Natural killer cell (primary cell): ENCODE data around the gene IL17F. TPM values are rescaled to one million over a fixed set of nuclear protein-coding genes. Genes with fewer than 3 reads are reported as not detected.

Experiments used
- ATAC-seq, 3 donors: fragments of 150-1000 bp in 2 of 3; fragments of 200-7000 bp in 1 of 3; cut with Tn5 transposase; 1 replicate in 1 of 3; 2 replicates in 2 of 3; pipeline ENCODE4 v1.10.0; 2021; ENCODE audit warnings: mild to moderate bottlenecking in 2 of 3, moderate library complexity in 2 of 3
- DNase-seq, 2 donors: peaks; one replicate each; pipeline versions ENCODE4 v3.0.0 to v3.0.0-alpha.2; 2013 to 2021; ENCODE audit warnings: mixed read lengths in 1 of 2
- H3K27ac ChIP-seq: one replicate; pipeline ENCODE4 v1.5.1; 2013; ENCODE audit warnings: mild to moderate bottlenecking, low read length
- H3K27me3 ChIP-seq: one replicate; pipeline ENCODE4 v1.6.1; 2013; ENCODE audit warnings: low read length; ENCODE audit not compliant: control insufficient read depth, insufficient read depth
- H3K36me3 ChIP-seq: one replicate; pipeline ENCODE4 v1.6.1; 2013; ENCODE audit warnings: low read length; ENCODE audit not compliant: control insufficient read depth, insufficient read depth
- H3K4me1 ChIP-seq: one replicate; pipeline ENCODE4 v1.6.1; 2013; ENCODE audit warnings: low read length; ENCODE audit not compliant: control insufficient read depth, insufficient read depth
- H3K4me3 ChIP-seq: one replicate; pipeline ENCODE4 v1.5.1; 2013; ENCODE audit warnings: low read length
- H3K9me3 ChIP-seq: one replicate; pipeline ENCODE4 v1.6.1; 2013; ENCODE audit warnings: low read length; ENCODE audit not compliant: control insufficient read depth, insufficient read depth
- H3K27ac Mint-ChIP-seq, 2 donors: one replicate each; pipeline ENCODE4 v1.8.0; 2022; ENCODE audit warnings: mild to moderate bottlenecking in 2 of 2, mixed read lengths in 2 of 2, moderate library complexity in 1 of 2
- H3K27me3 Mint-ChIP-seq, 2 donors: one replicate each; pipeline ENCODE4 v1.8.0; 2022; ENCODE audit warnings: low read depth in 2 of 2, mixed read lengths in 2 of 2
- H3K36me3 Mint-ChIP-seq: one replicate; pipeline ENCODE4 v1.8.0; 2022; ENCODE audit warnings: mixed read lengths
- H3K4me1 Mint-ChIP-seq, 2 donors: one replicate each; pipeline ENCODE4 v1.8.0; 2022; ENCODE audit warnings: mixed read lengths in 2 of 2
- H3K4me3 Mint-ChIP-seq: one replicate; pipeline ENCODE4 v1.8.0; 2022; ENCODE audit warnings: mild to moderate bottlenecking, moderate library complexity, mixed read lengths
- H3K9me3 Mint-ChIP-seq, 2 donors: one replicate each; pipeline ENCODE4 v1.8.0; 2022; ENCODE audit warnings: mixed read lengths in 2 of 2
- WGBS: methylation state at CpG from one replicate; pipeline ENCODE4 v1.1.7; 2013; ENCODE audit warnings: missing lambda C conversion rate; ENCODE audit not compliant: insufficient coverage; 5-methylcytosine and 5-hydroxymethylcytosine counted together
- intact Hi-C: fragments of 100-400 bp; cut with micrococcal nuclease; formaldehyde crosslinking; loops from one replicate; pipeline ENCODE4 v1.14.2; 2022
- total RNA-seq, 4 donors: library from RNA; stranded (reverse); fragments of 120-200 nt in 1 of 4; gene quantifications; one replicate each; pipeline versions ENCODE4 v1.2.3 to v1.2.4, GENCODE V29; 2013 to 2022
- TF ChIP-seq, protein P1 (sequence below): fragments of 200-600 bp; IDR thresholded peaks from one replicate; pipeline ENCODE4 v1.8.0; 2022; ENCODE audit warnings: antibody characterized with exemption

IL17F gene
- total RNA-seq, 3 donors from 2014 or later (not counting 1 experiment from before 2014, with no cell fraction given) = not detected

DNA sequence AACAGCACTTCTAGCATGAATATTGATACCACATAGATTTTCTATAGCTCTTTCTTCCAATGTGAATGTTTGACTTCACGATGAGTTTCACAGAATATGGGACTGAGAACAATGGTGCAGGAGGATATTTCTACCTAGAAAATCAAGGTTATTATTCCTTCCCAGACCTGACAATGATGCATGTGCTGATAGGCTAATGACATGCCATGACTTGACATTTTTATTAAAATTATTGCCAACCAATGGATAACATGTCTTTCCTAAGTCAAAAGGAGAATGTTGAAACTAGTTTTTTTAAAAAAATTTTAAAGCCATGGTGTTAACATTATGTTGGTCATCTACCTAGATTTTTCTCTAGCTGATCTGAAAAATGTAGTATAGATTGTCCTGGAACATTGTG, 57.2 kb downstream of the IL17F start:
- Mint-ChIP-seq H3K4me3 (no peak overlapping the region), H3K27ac (no peak overlapping the region), H3K4me1 (no peaks in the 10 kb centered on the region), H3K36me3 (no peaks in the 10 kb centered on the region), H3K9me3 (no peaks in the 10 kb centered on the region), H3K27me3 (peaks cover 48 to 82% of the 10 kb centered on the region in 2 donors)
- H3K9me3 ChIP-seq = no peaks in the 10 kb centered on the region
- H3K27me3 ChIP-seq = peaks cover 29% of the 10 kb centered on the region
- H3K27ac ChIP-seq = no peak overlapping the region
- WGBS = 88% methylated on average over 1 of the region's 1 CpG
- intact Hi-C loops = no loop called here
- DNase-seq (no peak), ATAC-seq (no peak)
- no peak overlapping the region for H3K4me3 ChIP-seq
- H3K4me1 ChIP-seq = no peaks in the 10 kb centered on the region
- TF ChIP-seq, protein P1, sequence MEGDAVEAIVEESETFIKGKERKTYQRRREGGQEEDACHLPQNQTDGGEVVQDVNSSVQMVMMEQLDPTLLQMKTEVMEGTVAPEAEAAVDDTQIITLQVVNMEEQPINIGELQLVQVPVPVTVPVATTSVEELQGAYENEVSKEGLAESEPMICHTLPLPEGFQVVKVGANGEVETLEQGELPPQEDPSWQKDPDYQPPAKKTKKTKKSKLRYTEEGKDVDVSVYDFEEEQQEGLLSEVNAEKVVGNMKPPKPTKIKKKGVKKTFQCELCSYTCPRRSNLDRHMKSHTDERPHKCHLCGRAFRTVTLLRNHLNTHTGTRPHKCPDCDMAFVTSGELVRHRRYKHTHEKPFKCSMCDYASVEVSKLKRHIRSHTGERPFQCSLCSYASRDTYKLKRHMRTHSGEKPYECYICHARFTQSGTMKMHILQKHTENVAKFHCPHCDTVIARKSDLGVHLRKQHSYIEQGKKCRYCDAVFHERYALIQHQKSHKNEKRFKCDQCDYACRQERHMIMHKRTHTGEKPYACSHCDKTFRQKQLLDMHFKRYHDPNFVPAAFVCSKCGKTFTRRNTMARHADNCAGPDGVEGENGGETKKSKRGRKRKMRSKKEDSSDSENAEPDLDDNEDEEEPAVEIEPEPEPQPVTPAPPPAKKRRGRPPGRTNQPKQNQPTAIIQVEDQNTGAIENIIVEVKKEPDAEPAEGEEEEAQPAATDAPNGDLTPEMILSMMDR = no peak
- H3K36me3 ChIP-seq = no peaks in the 10 kb centered on the region

Other genes with a start within 250 kb of the IL17F start
- gene PKHD1, start 156.9 kb downstream of the IL17F start, total RNA-seq = not detected
- gene IL17A, start 58.1 kb downstream of the IL17F start, total RNA-seq = not detected
- 10 to 100 TPM; 26.4 to 46.2 (median 31.5) TPM for gene MCM3, start 40.2 kb upstream of the IL17F start, total RNA-seq
- 1 to 10 TPM; 2.4 to 5.0 (median 4.6) TPM for gene PAQR8, start 117.7 kb upstream of the IL17F start, total RNA-seq
- 10 to 100 TPM; 10.7 to 20.9 (median 13.7) TPM for gene EFHC1, start 175.8 kb upstream of the IL17F start, total RNA-seq